ENCODE measurements around the gene PAX8. TPM values are rescaled to one million over a fixed set of nuclear protein-coding genes. Genes with fewer than 3 reads are reported as not detected.

PAX8 gene
- total RNA-seq, 1 experiment from 2014 or later = 3.4 TPM

- H3K4me2 ChIP-seq (ENCODE audit: low read length) = no peak overlapping the region
- intact Hi-C loops (cut with micrococcal nuclease) = no loop called here
- ChIA-PET POLR2A (ENCODE audit: unreplicated experiment) (no interaction called here), CTCF (no interaction called here)
- H3F3A ChIP-seq (ENCODE audit: low read length, unreplicated experiment) = no peaks in the 10 kb centered on the region
- H2AFZ ChIP-seq (ENCODE audit: low read length) = no peak overlapping the region
- H4K20me1 ChIP-seq (ENCODE audit: low read length) = no peaks in the 10 kb centered on the region
- no peaks in the 10 kb centered on the region for H3K79me2 ChIP-seq (ENCODE audit: low read length)
- peaks cover 3% of the 10 kb centered on the region; the same call in 1 of the 2 replicates for H3K9me2 ChIP-seq (replicated peaks; ENCODE audit: low read length)
- H3K36me3 ChIP-seq (ENCODE audit: low read depth, low read length) = no peaks in the 10 kb centered on the region
- no TSS peak for BruUV-seq (replicated peaks)
- TF ChIP-seq EZH2 (IDR thresholded peaks at IDR 0.05; ENCODE audit: low read length, unreplicated experiment) = no peak
- TF ChIP-seq, protein P1, sequence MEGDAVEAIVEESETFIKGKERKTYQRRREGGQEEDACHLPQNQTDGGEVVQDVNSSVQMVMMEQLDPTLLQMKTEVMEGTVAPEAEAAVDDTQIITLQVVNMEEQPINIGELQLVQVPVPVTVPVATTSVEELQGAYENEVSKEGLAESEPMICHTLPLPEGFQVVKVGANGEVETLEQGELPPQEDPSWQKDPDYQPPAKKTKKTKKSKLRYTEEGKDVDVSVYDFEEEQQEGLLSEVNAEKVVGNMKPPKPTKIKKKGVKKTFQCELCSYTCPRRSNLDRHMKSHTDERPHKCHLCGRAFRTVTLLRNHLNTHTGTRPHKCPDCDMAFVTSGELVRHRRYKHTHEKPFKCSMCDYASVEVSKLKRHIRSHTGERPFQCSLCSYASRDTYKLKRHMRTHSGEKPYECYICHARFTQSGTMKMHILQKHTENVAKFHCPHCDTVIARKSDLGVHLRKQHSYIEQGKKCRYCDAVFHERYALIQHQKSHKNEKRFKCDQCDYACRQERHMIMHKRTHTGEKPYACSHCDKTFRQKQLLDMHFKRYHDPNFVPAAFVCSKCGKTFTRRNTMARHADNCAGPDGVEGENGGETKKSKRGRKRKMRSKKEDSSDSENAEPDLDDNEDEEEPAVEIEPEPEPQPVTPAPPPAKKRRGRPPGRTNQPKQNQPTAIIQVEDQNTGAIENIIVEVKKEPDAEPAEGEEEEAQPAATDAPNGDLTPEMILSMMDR (conservative IDR thresholded peaks at IDR 0.05; ENCODE audit: low read depth, low read length) = no peak
- no peak for TF ChIP-seq EZH2phosphoT487 (IDR thresholded peaks at IDR 0.05; ENCODE audit: borderline replicate concordance, low read length)
- H3K9ac ChIP-seq (ENCODE audit: low read length) = no peak overlapping the region
- ATAC-seq (no peak), DNase-seq (no peak)
- H3K27me3 ChIP-seq (ENCODE audit: low read length) = no peaks in the 10 kb centered on the region
- H3K9me3 ChIP-seq (ENCODE audit: low read length) = no peaks in the 10 kb centered on the region
- no peak overlapping the region for H3K27ac ChIP-seq (ENCODE audit: low read length)
- H3K4me1 ChIP-seq (ENCODE audit: insufficient read depth, low read length) = no peaks in the 10 kb centered on the region
- no peak overlapping the region for H3K4me3 ChIP-seq (ENCODE audit: low read length)
Measured at GRCh38 chr2:113220970-113221708, 57.6 kb downstream of the PAX8 start.

DNA sequence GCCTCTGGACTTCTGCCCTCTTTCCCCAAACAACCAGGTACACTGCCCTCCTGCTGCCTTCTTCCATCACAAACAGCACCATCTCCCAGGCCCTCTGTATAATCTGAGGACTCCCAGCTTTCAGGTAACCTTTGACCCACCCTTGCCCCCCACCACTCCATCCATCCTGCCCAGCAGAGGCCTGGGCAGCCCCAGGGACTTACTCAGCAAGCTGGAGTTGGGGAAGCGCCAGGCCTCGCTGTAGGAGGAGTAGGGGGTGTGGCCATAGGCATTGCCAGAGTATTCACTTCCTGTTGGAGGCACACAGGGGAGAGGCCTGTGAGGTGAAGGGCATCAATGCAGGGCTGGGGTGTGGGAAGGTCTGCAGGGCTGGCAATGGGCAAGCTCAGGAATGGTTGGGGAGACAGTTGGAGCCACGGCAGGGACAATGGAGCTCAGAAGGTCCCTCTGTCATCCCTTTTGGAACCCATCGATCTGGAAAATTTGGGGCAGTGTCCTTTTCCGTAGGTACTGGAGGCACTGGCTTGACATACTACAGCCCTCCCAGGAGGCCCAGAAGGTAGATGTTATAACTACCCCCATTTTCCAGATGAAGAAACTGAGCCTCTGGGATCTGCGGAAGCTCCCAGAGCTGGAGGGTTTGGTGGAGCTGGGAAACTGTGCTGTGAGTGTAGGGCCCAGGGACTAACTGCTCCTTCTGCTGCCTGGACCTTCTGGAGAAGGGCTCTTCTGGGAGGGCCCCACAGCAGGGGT is 58.7 kb downstream of the PAX8 start:
- no peaks in the 10 kb centered on the region for H3K4me1 ChIP-seq (ENCODE audit: insufficient read depth, low read length)
- H3K9me3 ChIP-seq (ENCODE audit: low read length) = no peaks in the 10 kb centered on the region
- ATAC-seq = peak; percentile 56
- peak; percentile 33 for DNase-seq
- H3K4me3 ChIP-seq (ENCODE audit: low read length) = no peak overlapping the region
- H4K20me1 ChIP-seq (ENCODE audit: low read length) = no peaks in the 10 kb centered on the region
- H3K9ac ChIP-seq (ENCODE audit: low read length) = no peak overlapping the region
- no peak for TF ChIP-seq EZH2phosphoT487 (IDR thresholded peaks at IDR 0.05; ENCODE audit: borderline replicate concordance, low read length)
- TF ChIP-seq, protein P1 (conservative IDR thresholded peaks at IDR 0.05; ENCODE audit: low read depth, low read length) = no peak
- TF ChIP-seq EZH2 (IDR thresholded peaks at IDR 0.05; ENCODE audit: low read length, unreplicated experiment) = no peak
- no peaks in the 10 kb centered on the region for H3K79me2 ChIP-seq (ENCODE audit: low read length)
- no peaks in the 10 kb centered on the region for H3F3A ChIP-seq (ENCODE audit: low read length, unreplicated experiment)
- H3K4me2 ChIP-seq (ENCODE audit: low read length) = no peak overlapping the region
- no peak overlapping the region for H3K27ac ChIP-seq (ENCODE audit: low read length)
- no peaks in the 10 kb centered on the region for H3K27me3 ChIP-seq (ENCODE audit: low read length)
- no peak overlapping the region for H2AFZ ChIP-seq (ENCODE audit: low read length)
- ChIA-PET CTCF (no interaction called here), POLR2A (ENCODE audit: unreplicated experiment) (interaction anchor here (0.7 kb wide), 1 partner anchor 397 kb away, joined by 5 read pairs; no protein-coding TSS in a partner anchor)
- peaks cover 3% of the 10 kb centered on the region; the same call in 1 of the 2 replicates for H3K9me2 ChIP-seq (replicated peaks; ENCODE audit: low read length)
- intact Hi-C loops (cut with micrococcal nuclease) = no loop called here
- no peaks in the 10 kb centered on the region for H3K36me3 ChIP-seq (ENCODE audit: low read depth, low read length)
- BruUV-seq (replicated peaks) = no TSS peak

DNA sequence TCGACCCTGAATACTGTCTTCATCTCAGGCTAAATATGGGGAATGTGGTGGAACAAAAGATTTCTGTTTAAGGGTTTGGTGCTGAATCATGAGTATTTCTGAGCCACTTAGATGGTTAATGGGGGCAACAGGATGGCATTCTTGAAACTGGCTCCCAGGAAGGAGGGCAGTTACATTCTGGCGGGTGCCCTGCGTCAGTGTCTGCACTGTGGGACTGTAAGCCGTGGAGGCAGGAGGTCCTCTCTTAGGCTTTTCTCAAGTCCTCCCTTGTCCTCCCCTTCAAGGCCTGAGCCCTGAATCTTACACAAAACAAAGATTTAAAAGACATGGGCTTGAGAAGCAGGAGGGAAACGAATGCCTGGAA is 59.2 kb downstream of the PAX8 start:
- no peaks in the 10 kb centered on the region for H3K27me3 ChIP-seq (ENCODE audit: low read length)
- BruUV-seq (replicated peaks) = no TSS peak
- no peak overlapping the region for H2AFZ ChIP-seq (ENCODE audit: low read length)
- no peak overlapping the region for H3K9ac ChIP-seq (ENCODE audit: low read length)
- H3F3A ChIP-seq (ENCODE audit: low read length, unreplicated experiment) = no peaks in the 10 kb centered on the region
- H3K9me3 ChIP-seq (ENCODE audit: low read length) = no peaks in the 10 kb centered on the region
- CTCF ChIA-PET = no interaction called here
- H3K4me3 ChIP-seq (ENCODE audit: low read length) = no peak overlapping the region
- H3K27ac ChIP-seq (ENCODE audit: low read length) = no peak overlapping the region
- POLR2A ChIA-PET (ENCODE audit: unreplicated experiment) = no interaction called here
- no peaks in the 10 kb centered on the region for H3K4me1 ChIP-seq (ENCODE audit: insufficient read depth, low read length)
- intact Hi-C loops (cut with micrococcal nuclease) = no loop called here
- TF ChIP-seq, protein P1 (conservative IDR thresholded peaks at IDR 0.05; ENCODE audit: low read depth, low read length) = no peak
- no peak for TF ChIP-seq EZH2phosphoT487 (IDR thresholded peaks at IDR 0.05; ENCODE audit: borderline replicate concordance, low read length)
- no peak for DNase-seq
- H3K36me3 ChIP-seq (ENCODE audit: low read depth, low read length) = no peaks in the 10 kb centered on the region
- no peak overlapping the region for H3K4me2 ChIP-seq (ENCODE audit: low read length)
- H3K9me2 ChIP-seq (replicated peaks; ENCODE audit: low read length) = peaks cover 3% of the 10 kb centered on the region; the same call in 1 of the 2 replicates
- ATAC-seq = no peak
- no peaks in the 10 kb centered on the region for H3K79me2 ChIP-seq (ENCODE audit: low read length)
- H4K20me1 ChIP-seq (ENCODE audit: low read length) = no peaks in the 10 kb centered on the region
